Fibroblast of skin of back (primary cell): ENCODE measurements around the gene CD55.

ENCODE experiments used
- DNase-seq: peaks from one replicate; pipeline ENCODE4 v3.0.0-alpha.2; 2013

Gene CD55

DNA sequence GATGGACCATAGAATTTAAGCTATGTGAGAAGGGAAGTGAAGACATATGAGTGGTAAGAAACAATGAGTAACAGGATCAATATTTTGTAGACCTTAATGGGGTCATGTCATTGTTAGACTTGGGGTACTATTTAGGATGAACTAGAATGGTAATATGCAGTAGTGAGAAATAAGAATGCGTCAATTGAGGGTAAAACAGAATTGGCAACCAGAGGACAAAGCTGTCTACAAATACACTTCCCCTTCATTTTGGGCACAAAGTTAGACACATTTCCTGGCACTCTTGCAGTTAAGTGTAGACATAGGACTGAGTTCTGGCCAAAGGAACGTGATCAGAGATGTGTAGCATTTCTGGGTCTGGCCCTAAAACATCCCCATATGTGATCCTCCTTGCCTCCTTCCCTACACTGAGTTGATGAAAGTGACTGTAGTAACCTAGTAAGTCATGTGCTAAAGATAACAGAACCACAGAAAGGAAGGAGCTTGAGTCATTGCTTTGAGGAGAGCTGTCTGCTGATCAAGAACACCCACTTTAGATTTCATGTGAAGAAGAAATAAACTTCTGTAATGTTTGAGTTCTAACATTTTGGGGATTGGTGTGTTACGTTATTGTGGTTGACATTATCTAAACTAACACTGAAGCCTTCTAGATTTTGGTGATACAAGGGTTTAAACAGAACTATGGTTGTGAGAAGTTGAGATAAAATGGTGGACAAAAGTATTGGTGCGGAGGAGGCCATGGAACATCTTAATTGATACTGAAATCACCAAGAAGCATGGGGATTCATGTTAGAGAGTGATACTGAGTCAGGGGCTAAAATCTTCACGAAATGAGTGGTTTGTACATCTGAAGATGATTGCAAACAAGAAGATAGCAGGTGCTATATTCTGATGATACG is 41.7 kb downstream of the CD55 start:
- DNase-seq, result peak; percentile 44

DNA sequence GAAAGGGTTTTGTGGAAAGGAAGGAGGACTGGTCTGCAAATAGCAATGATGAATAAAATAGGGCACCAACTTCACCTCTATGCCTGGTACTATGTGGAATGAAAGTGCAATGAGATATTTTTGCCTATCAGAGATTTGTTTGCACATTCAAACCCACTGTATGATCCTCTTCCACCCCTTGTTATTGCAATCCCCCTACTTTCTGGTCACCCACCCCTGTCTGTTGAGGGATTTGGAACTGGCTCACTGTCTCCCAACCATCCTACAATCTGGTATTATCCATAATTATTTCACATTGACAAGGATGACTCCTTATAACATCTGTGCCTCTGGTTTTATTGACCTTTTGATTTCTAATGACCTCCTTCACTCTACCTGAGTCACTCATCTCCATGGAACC is 42.4 kb downstream of the CD55 start:
- no peak for DNase-seq

DNA sequence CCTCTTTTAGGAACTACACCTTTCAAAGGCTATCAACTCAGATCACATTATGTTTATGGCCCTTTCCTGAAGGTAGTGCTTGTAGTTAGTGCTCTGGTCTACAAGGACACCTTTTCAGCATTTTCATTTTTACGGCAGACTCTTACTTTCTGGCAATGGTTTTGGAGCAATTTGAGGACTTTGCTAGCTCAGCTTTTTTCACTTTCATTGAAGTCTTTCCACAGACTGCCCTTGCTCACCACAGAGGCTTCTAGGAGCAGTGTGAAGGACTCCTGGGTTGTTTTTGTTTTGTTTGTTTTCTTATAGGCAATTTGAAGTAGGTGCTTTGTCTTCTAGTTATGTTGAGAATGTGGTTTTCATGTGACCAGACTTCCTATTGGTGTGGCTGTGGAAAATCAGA is 43.1 kb downstream of the CD55 start:
- no peak for DNase-seq

DNA sequence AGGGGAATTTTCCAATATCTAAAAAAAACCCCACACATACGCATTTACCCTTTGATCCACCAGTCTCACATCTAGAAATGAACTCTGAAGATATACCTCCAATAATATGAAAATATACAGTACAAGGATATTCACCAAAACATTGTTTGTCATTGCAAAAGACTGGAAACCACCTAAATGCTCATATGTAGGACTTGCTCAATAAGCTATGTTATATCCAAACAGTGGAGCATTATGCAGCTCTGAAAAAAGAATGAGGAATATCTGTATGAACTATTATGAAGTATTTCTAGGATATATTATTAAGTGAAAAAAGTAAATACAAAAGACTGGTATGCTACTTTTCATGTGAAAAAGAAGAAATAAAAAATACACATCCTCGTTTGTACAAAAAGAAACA is 43.6 kb downstream of the CD55 start:
- DNase-seq, result no peak

DNA sequence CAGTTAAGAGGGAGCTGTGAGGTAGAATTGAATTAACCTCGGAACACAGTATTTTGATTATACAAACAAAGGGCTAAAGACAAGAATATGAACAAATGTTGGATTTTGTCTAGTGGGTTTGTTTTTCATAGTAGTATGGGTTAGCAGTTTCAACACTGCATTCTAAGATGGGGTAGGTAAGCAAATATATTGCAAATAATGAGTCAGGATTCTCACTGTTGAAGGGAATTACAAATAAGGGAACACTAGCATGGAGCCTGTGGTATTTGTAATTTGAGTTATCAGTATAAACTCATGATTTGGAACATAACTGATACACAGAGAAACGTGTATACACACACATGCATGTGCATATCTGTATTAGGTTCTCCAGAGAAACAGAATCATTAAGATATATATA is 44.5 kb downstream of the CD55 start:
- DNase-seq, result no peak

DNA sequence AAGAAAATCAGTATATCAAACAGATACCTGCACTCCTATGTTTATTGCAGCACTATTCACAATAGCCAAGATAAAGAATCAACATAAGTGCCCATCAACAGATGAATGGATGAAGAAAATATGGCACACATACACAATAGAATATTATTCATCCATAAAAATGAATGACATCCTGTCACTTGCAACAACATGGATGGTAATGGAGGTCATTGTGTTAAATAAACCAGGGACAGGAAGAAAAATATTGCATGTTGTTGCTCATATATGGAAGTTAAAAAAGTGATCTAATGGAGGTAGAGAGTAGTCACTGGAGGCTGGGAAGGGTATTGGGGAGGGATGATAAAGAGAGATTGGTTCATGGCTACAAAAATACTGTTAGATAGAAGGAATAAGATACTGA is 67.2 kb downstream of the CD55 start:
- no peak for DNase-seq

DNA sequence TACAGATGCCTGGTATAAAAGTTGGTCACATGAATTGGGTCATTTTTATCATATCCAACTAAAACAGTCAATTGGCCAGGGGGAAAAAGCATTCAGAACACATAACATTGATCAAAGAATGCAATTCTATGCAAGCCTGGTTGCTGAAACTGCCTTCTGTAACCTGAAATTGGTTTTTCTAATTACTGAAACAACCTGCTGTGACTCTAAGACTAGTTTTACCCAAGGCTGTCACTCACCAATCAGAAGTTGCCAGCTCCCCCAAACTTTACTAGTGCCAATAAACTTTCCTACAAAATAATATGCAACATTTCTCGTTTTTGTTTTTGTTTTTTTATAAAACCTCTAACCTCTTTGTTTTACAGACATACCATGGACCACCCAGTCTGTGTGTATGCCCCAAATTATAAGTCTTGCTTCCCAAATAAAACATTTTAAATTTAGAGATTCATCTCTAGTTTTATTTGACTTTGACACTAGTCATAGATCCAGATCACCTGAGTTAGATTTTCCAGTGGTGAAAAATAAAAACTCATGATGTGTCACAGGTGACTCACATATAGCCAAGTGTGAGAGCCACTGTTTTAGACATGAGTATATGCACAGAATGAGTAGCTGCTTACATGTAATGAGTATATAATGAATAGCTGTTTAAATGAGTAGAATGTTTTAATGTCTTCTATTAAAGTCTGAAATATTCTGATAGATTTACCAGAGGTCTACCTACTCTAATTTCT is 68.4 kb downstream of the CD55 start:
- DNase-seq, result peak; percentile 61

DNA sequence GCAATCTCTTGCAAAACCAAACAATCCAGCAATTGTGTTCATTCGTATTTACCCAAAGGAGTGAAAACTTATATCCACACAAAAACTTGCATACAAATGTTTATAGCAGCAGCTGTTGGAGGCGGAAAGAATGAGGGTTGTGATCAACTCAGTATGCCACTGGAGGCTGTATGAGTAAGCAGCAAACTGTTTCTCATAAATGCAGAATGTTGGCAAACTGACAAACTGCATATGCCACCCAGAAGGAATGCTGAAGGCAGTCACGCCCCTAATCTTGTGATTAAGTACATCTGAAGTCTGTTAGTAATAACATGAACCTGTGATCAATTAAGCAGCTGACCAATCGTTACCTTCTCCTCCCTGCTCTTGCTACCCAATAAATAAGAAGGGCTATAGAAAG is 72.1 kb downstream of the CD55 start:
- peak; percentile 96 for DNase-seq

DNA sequence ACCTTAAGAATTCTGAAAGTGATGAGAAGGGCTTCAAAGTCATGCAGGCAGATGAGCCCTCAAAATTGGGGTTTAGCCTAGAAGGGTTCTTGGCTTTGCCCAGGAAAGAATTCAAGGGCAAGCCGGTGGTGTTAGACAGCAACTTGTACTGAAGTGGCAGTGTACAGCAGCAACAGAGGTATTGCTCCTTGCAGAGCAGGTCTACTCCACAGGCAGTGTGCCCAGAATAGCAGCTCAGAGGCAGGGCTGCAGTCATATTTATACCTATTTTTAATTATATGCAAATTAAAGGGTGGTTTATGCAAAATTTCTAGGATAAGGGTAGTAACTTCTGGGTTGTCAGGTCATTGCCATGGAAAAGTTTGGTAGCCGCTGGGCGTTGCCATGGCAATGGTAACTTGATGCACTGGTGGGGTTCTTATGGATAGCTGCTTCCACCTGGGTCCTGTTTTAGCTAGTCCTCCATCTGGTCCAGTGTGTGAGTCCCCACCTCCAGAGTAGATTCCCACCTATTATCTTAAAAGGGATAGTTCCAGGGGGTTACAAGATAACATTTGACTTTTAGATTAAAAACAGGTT is 74.8 kb downstream of the CD55 start:
- no peak for DNase-seq

DNA sequence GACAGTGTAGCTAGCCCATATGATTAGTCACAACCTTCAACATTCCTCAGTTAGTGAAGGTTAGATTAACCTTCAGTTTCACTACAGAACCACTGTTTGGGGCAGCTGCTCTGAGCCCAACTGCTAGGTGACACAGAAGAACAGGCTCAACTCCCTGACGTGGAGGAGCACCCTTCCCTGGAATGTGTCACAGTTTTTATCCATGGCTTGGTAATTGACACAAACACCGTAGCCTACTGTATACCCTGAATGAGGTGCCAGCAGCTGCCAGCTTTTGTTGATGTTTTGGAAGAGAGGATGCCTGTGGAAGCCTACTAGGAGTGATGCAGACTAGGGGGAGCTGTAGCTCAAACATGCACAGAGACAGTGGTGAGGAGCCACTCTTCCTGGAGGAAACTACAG is 76.0 kb downstream of the CD55 start:
- peak; percentile 3 for DNase-seq

DNA sequence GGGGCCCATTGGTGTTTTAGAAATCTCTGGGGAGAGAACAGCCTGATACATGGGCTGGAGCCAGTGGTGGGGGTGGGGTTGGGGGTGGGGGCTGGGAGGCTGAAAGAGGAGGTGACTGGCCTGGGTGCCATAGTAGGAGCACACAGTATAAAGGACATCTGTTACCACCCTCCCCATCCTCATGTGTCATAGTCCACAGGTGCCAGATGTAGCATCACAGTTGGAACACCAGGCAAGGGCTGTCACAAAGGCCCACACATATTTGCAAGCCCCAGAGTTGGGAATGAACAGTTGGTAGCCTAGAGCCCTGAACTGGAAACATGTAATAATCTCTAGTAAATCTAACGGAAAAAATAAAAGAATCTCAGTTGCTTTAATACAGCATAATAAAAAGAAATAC is 77.5 kb downstream of the CD55 start:
- DNase-seq, result no peak

DNA sequence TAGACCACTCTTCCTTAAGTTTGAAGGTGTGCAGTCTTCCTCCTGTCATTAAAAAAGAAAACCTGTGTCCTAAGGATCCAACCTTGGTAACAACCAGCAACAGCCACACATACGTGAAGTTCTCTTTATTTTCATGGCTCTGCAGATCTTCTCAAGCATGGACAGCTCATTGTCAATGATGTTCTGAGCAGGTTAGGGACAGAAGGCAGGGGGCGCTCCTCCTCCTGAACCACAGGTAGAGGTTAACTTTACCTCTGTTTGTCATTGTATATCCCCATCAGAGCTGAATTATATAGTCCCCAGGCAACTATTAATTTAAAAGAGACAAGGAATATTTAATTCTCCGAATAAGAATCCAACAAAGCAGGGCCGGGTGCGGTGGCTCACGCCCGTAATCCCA is 80.1 kb downstream of the CD55 start:
- no peak for DNase-seq

DNA sequence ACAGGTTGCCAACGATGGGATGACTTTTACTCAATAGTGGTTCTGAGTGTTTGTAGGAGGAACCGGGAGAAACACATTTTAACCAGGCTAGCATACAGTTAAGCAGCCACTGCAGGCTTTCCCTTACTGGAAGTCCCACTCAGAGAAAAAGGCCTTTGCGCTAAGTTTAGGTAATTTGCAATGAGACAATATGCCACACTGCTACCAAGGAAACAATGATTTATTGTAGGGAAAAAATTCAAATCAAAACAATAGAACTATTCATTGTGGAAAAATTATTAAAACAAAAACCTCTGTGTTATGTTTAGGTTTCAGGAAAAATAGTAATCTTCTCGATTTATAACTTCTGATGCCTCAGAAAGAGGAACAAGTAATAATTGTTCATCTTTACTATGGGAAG is 81.3 kb downstream of the CD55 start:
- DNase-seq, result peak; percentile 23

DNA sequence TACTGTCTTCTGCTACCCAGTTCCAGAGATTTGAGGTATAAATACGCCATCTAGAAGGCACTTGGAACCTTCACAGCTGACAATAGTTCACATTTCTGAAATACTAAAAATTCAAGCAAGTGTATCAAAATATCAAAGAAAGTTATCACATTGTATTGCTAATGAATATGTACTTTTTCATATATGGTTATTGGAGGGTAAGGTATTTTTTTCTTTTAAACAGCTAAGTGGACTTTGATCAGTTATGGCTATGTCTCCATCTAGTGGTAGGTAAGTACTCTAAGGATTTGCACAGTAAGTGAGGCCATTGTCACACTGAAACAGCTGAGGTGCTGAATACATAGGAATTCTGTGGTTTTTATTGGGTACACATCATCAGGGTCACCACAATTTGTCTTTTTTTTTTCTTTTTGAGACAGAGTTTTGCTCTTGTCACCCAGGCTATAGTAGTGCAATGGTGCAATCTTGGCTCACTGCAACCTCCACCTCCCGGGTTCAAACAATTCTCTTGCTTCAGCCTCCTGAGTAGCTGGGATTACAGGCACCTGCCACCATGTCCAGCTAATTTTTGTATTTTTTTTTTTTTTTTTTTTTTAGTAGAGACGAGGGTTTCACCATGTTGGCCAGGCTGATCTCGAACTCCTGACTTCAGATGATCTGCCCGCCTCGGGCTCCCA is 83.5 kb downstream of the CD55 start:
- peak; percentile 74 for DNase-seq

DNA sequence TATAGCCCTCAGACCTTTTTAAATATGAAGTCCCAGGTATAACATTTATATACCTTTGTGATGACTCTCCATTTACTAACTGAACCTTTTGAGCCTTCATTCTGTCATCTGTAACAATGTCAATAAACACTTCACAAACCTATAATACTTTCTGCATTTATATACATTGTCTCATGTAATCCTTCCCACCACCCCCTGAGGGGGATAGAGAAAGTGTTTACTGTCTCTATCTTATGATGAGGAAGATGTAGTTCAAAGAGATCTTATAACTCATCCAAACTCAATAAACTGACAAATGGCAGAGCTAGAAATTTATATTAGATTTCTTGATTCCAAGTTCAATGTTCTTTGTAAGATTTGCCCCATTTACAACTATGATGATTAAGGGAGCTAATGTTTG is 84.3 kb downstream of the CD55 start:
- no peak for DNase-seq

DNA sequence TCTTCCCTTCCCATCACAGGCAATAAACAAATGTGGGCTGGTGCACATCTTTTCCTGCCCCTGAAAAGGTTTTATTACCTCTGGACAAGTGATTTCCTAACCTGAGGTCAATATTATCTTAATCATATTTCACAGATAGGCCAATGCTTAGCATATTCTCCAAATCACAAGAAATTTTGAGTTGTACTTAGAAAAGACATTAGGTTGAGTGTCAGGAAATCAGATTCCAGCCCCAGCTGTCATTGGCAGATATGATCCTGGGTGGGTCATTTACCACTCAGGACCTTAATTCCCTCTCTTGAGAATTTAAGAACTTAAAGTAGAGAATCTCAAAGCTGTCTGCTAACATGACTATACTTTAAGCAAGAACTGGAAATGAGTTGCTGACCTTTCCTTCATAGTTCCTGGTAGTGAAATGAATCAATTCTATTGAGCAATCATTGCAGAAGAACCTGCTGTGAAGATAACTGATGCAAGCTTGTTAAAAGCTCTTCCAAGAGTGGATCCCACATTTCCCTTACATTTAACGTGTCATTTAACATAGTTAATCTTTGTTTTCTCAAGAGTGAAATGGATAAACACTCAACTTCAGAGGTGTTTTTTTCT is 86.3 kb downstream of the CD55 start:
- DNase-seq, result no peak
